BLaER1 treated with 17β-estradiol and CSF1 and Interleukin-3, amounts not matched to agents 10 nM and 100 nM (cell line): Measurements from ENCODE around the gene SLC24A3.

Experiments used
- H3K27ac ChIP-seq, 11 experiments: shearing (Covaris generic); formaldehyde crosslinking; 2 replicates each; pipeline ENCODE4 v1.8.1; 2022
- H3K27me3 ChIP-seq, 11 experiments: shearing (Covaris generic); formaldehyde crosslinking; 2 replicates each; pipeline ENCODE4 v1.8.1; 2022
- H3K36me3 ChIP-seq, 11 experiments: shearing (Covaris generic); formaldehyde crosslinking; 2 replicates each; pipeline ENCODE4 v1.8.1; 2022
- H3K4me1 ChIP-seq, 10 experiments: shearing (Covaris generic); formaldehyde crosslinking; 2 replicates each; pipeline ENCODE4 v1.8.1; 2022
- H3K4me2 ChIP-seq, 11 experiments: shearing (Covaris generic); formaldehyde crosslinking; 2 replicates each; pipeline ENCODE4 v1.8.1; 2022
- H3K4me3 ChIP-seq, 10 experiments: shearing (Covaris generic); formaldehyde crosslinking; 2 replicates each; pipeline ENCODE4 v1.8.1; 2022
- H3K9ac ChIP-seq, 11 experiments: shearing (Covaris generic); formaldehyde crosslinking; 2 replicates each; pipeline ENCODE4 v1.8.1; 2022
- H3K9me3 ChIP-seq, 11 experiments: shearing (Covaris generic); formaldehyde crosslinking; replicated peaks in 1 of 11; 2 replicates each; pipeline ENCODE4 v1.8.1; 2022
- H4K20me1 ChIP-seq, 11 experiments: shearing (Covaris generic); formaldehyde crosslinking; 2 replicates each; pipeline ENCODE4 v1.8.1; 2022
- Cebpa-rat ChIP-seq, 11 experiments: shearing (Covaris generic); IDR thresholded peaks; 2 replicates each; pipeline ENCODE4 v1.8.1; 2022

SLC24A3 gene

GRCh38 chr20:19275630-19276071, 63.2 kb downstream of the SLC24A3 start:
- Histone ChIP-seq H3K9ac (no peak overlapping the region), H3K4me1 (no peaks in the 10 kb centered on the region), H3K9me3 (no peaks in the 10 kb centered on the region), H3K4me2 (no peak overlapping the region), H3K27me3 (no peaks in the 10 kb centered on the region), H4K20me1 (no peaks in the 10 kb centered on the region), H3K36me3 (no peaks in the 10 kb centered on the region), H3K4me3 (no peak overlapping the region), H3K27ac (no peak overlapping the region)
- no peak for TF ChIP-seq Cebpa-rat (IDR thresholded peaks at IDR 0.05)

- H4K20me1 ChIP-seq, result no peaks in the 10 kb centered on the region
- H3K9ac ChIP-seq, result no peak overlapping the region
- no peaks in the 10 kb centered on the region for H3K36me3 ChIP-seq
- no peak for TF ChIP-seq Cebpa-rat (IDR thresholded peaks at IDR 0.05)
- H3K9me3 ChIP-seq, result no peaks in the 10 kb centered on the region
- no peak overlapping the region for H3K27ac ChIP-seq
- no peak overlapping the region for H3K4me3 ChIP-seq
- H3K27me3 ChIP-seq, result no peaks in the 10 kb centered on the region
- no peak overlapping the region for H3K4me2 ChIP-seq
- no peaks in the 10 kb centered on the region for H3K4me1 ChIP-seq
These were observed 64.9 kb downstream of the SLC24A3 start for GRCh38 chr20:19277381-19277780.

- Histone ChIP-seq H3K4me1 (no peaks in the 10 kb centered on the region), H3K9ac (no peak overlapping the region), H3K4me2 (no peak overlapping the region), H3K27ac (no peak overlapping the region), H3K4me3 (no peak overlapping the region), H3K27me3 (no peaks in the 10 kb centered on the region), H3K9me3 (no peaks in the 10 kb centered on the region), H3K36me3 (no peaks in the 10 kb centered on the region), H4K20me1 (no peaks in the 10 kb centered on the region)
- TF ChIP-seq Cebpa-rat (IDR thresholded peaks at IDR 0.05), result no peak
These were observed 71.1 kb downstream of the SLC24A3 start for GRCh38 chr20:19283490-19284025.

- no peak overlapping the region for H3K4me3 ChIP-seq
- no peaks in the 10 kb centered on the region for H4K20me1 ChIP-seq
- no peak overlapping the region for H3K4me2 ChIP-seq
- H3K4me1 ChIP-seq, result no peaks in the 10 kb centered on the region
- no peak overlapping the region for H3K9ac ChIP-seq
- H3K27me3 ChIP-seq, result no peaks in the 10 kb centered on the region
- no peaks in the 10 kb centered on the region for H3K9me3 ChIP-seq
- TF ChIP-seq Cebpa-rat (IDR thresholded peaks at IDR 0.05), result no peak
- H3K27ac ChIP-seq, result no peak overlapping the region
- H3K36me3 ChIP-seq, result no peaks in the 10 kb centered on the region
These were observed 72.1 kb downstream of the SLC24A3 start for GRCh38 chr20:19284400-19285178.

- Histone ChIP-seq H3K4me1 (no peaks in the 10 kb centered on the region), H3K36me3 (no peaks in the 10 kb centered on the region), H3K4me3 (no peak overlapping the region), H4K20me1 (no peaks in the 10 kb centered on the region), H3K27ac (no peak overlapping the region), H3K9me3 (no peaks in the 10 kb centered on the region), H3K27me3 (no peaks in the 10 kb centered on the region), H3K4me2 (no peak overlapping the region), H3K9ac (no peak overlapping the region)
- TF ChIP-seq Cebpa-rat (IDR thresholded peaks at IDR 0.05), result no peak
These were observed 73.0 kb downstream of the SLC24A3 start for GRCh38 chr20:19285436-19285835.

- Histone ChIP-seq H3K4me3 (no peak overlapping the region), H3K9ac (no peak overlapping the region), H3K4me2 (no peak overlapping the region), H3K9me3 (no peaks in the 10 kb centered on the region), H3K36me3 (no peaks in the 10 kb centered on the region), H3K27me3 (no peaks in the 10 kb centered on the region), H3K27ac (no peak overlapping the region), H3K4me1 (no peaks in the 10 kb centered on the region), H4K20me1 (no peaks in the 10 kb centered on the region)
- no peak for TF ChIP-seq Cebpa-rat (IDR thresholded peaks at IDR 0.05)
These were observed 75.6 kb downstream of the SLC24A3 start for GRCh38 chr20:19288061-19288460.

GRCh38 chr20:19288636-19289035, 76.2 kb downstream of the SLC24A3 start:
- no peak overlapping the region for H3K4me3 ChIP-seq
- no peaks in the 10 kb centered on the region for H3K9me3 ChIP-seq
- no peaks in the 10 kb centered on the region for H3K36me3 ChIP-seq
- no peak for TF ChIP-seq Cebpa-rat (IDR thresholded peaks at IDR 0.05)
- no peaks in the 10 kb centered on the region for H3K27me3 ChIP-seq
- no peaks in the 10 kb centered on the region for H3K4me1 ChIP-seq
- H3K9ac ChIP-seq, result no peak overlapping the region
- H3K27ac ChIP-seq, result no peak overlapping the region
- no peak overlapping the region for H3K4me2 ChIP-seq
- H4K20me1 ChIP-seq, result no peaks in the 10 kb centered on the region

- H3K4me2 ChIP-seq, result no peak overlapping the region
- TF ChIP-seq Cebpa-rat (IDR thresholded peaks at IDR 0.05), result no peak
- no peaks in the 10 kb centered on the region for H4K20me1 ChIP-seq
These were observed 77.0 kb downstream of the SLC24A3 start for GRCh38 chr20:19289451-19289850.

GRCh38 chr20:19291024-19291817, 78.8 kb downstream of the SLC24A3 start:
- Histone ChIP-seq H3K4me3 (no peak overlapping the region), H4K20me1 (no peaks in the 10 kb centered on the region), H3K36me3 (no peaks in the 10 kb centered on the region), H3K9ac (no peak overlapping the region), H3K27ac (no peak overlapping the region), H3K27me3 (no peaks in the 10 kb centered on the region), H3K9me3 (peaks cover 0 to 8% (median 0%) of the 10 kb centered on the region in 11 experiments; a peak in 3 of 22 replicates), H3K4me2 (no peak overlapping the region), H3K4me1 (peaks cover 0 to 9% (median 0%) of the 10 kb centered on the region in 10 experiments; a peak in 3 of 20 replicates)
- no peak for TF ChIP-seq Cebpa-rat (IDR thresholded peaks at IDR 0.05)

More at GRCh38 chr20:19289451-19289850, 77.0 kb downstream of the SLC24A3 start:
- H3K4me3 ChIP-seq, result no peak overlapping the region
- no peak overlapping the region for H3K9ac ChIP-seq
- no peaks in the 10 kb centered on the region for H3K36me3 ChIP-seq
- no peak overlapping the region for H3K27ac ChIP-seq
- no peaks in the 10 kb centered on the region for H3K27me3 ChIP-seq
- no peaks in the 10 kb centered on the region; a peak in 1 of 20 replicates for H3K4me1 ChIP-seq
- peaks cover 0 to 4% (median 0%) of the 10 kb centered on the region in 11 experiments; a peak in 3 of 22 replicates for H3K9me3 ChIP-seq
